IMR-90 (cell line): ENCODE measurements around the gene ELFN2.

Experiments used
- CTCF ChIP-seq: conservative IDR thresholded peaks from 2 replicates; pipeline ENCODE4 v1.5.1; 2012; ENCODE audit warnings: mild to moderate bottlenecking, low read depth, low read length, improper control_type of control experiment
- MAFK ChIP-seq: IDR thresholded peaks from 2 replicates; pipeline ENCODE4 v1.6.1; 2012; ENCODE audit warnings: low read depth, low read length, improper control_type of control experiment
- MAZ ChIP-seq: IDR thresholded peaks from 2 replicates; pipeline ENCODE4 v1.6.1; 2012; ENCODE audit warnings: low read depth, mild to moderate bottlenecking, low read length, improper control_type of control experiment, moderate library complexity, borderline replicate concordance
- MXI1 ChIP-seq: IDR thresholded peaks from 2 replicates; pipeline ENCODE4 v1.6.1; 2012; ENCODE audit warnings: low read depth, mild to moderate bottlenecking, low read length, moderate library complexity, borderline replicate concordance
- POLR2A ChIP-seq: IDR thresholded peaks from 2 replicates; pipeline ENCODE4 v1.6.1; 2012; ENCODE audit warnings: mild to moderate bottlenecking, low read depth, low read length
- RAD21 ChIP-seq: IDR thresholded peaks from 2 replicates; pipeline ENCODE4 v1.6.1; 2012; ENCODE audit warnings: low read length, improper control_type of control experiment

- TF ChIP-seq CTCF (no peak), POLR2A (no peak), MXI1 (no peak), RAD21 (no peak), MAZ (no peak), MAFK (no peak)
Observed at GRCh38 chr22:37393746-37394145, 33.5 kb downstream of the ELFN2 start.
